Stimulated activated CD4-positive, alpha-beta T cell treated with anti-CD3 and anti-CD28 coated beads, Interleukin-4, amount 100 ng/mL, for 1 hour (primary cell): ENCODE data around the gene GDF9.
"Not testable (repeated sequence)": the region's sequence is repeated elsewhere in the genome, so short reads cannot be mapped to it uniquely, and the experiment has no call there.

ENCODE experiments used
- DNase-seq: peaks from one replicate; pipeline ENCODE4 v3.0.0-alpha.2; 2020

The GDF9 gene

GRCh38 chr5:132871459-132872284 lies 5.4 kb upstream of the GDF9 start:
- no peak for DNase-seq

- no peak for DNase-seq
Measured at GRCh38 chr5:132870801-132871200, 4.5 kb upstream of the GDF9 start.

GRCh38 chr5:132868754-132869153 lies 2.5 kb upstream of the GDF9 start:
- no peak for DNase-seq

GRCh38 chr5:132867046-132867451 lies 780 bp upstream of the GDF9 start:
- no peak for DNase-seq

GRCh38 chr5:132865668-132866341 lies 464 bp downstream of the GDF9 start:
- DNase-seq: no peak

GRCh38 chr5:132860742-132861141 lies 5.5 kb downstream of the GDF9 start:
- DNase-seq: no peak

- DNase-seq: no peak
Measured at GRCh38 chr5:132859889-132860437, 6.3 kb downstream of the GDF9 start.

- DNase-seq: no peak
Measured at GRCh38 chr5:132856011-132856410, 10.3 kb downstream of the GDF9 start.

GRCh38 chr5:132854992-132855391 lies 11.3 kb downstream of the GDF9 start:
- not testable (repeated sequence) for DNase-seq

GRCh38 chr5:132854301-132854700 lies 12.0 kb downstream of the GDF9 start:
- no peak for DNase-seq

- DNase-seq: no peak
Measured at GRCh38 chr5:132853790-132854189, 12.5 kb downstream of the GDF9 start.

GRCh38 chr5:132853323-132853722 lies 12.9 kb downstream of the GDF9 start:
- no peak for DNase-seq

- DNase-seq: no peak
Measured at GRCh38 chr5:132850066-132850465, 16.2 kb downstream of the GDF9 start.

GRCh38 chr5:132849347-132849746 lies 16.9 kb downstream of the GDF9 start:
- no peak for DNase-seq

- no peak for DNase-seq
Measured at GRCh38 chr5:132848270-132848669, 18.0 kb downstream of the GDF9 start.

- no peak for DNase-seq
Measured at GRCh38 chr5:132841305-132841704, 25.0 kb downstream of the GDF9 start.

GRCh38 chr5:132840896-132841295 lies 25.4 kb downstream of the GDF9 start:
- no peak for DNase-seq

GRCh38 chr5:132840313-132840712 lies 26.0 kb downstream of the GDF9 start:
- DNase-seq: no peak

- DNase-seq: no peak
Measured at GRCh38 chr5:132839426-132840301, 26.6 kb downstream of the GDF9 start.

GRCh38 chr5:132838516-132839282 lies 27.6 kb downstream of the GDF9 start:
- DNase-seq: no peak

- no peak for DNase-seq
Measured at GRCh38 chr5:132837868-132838267, 28.4 kb downstream of the GDF9 start.

GRCh38 chr5:132836852-132837251 lies 29.4 kb downstream of the GDF9 start:
- DNase-seq: no peak
